ENCODE data around the gene LCN10.

Gene LCN10

DNA sequence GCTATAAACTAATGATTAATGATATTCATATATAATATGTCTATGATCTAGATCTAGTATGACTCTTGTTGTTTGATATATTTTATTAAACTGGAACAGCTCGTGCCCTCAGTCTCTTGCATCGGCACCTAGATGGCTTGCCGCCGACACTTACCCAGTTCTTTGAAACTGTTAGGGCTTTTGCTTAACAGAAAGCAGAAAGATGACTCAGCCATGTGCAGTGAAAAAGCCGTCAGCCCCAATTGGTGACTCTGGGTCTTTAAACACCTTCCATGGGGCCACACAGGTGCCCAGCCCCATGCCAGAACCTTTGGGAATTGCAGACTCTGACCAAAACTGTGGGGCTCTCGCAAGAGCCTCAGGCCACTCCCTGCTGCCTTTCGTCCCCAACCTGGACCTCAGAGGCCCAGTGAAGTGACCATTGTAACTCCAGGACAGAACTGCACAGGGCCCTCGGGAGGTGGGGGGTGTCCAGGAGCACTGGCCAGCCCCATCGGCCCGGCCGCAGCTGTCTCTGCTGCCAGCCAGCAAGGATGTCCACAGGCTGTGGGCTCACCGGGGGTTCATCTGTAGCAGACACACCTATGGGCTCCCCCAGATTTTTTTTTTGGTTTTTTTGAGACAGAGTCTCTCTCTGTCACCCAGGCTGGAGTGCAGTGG is 7.8 kb downstream of the LCN10 start:
- DNase-seq = no peak

GRCh38 chr9:136733611-136734010 is 9.1 kb downstream of the LCN10 start:
- no peak for DNase-seq

GRCh38 chr9:136732444-136733178 is 10.1 kb downstream of the LCN10 start:
- no peak for DNase-seq

- DNase-seq = no peak
Observed at GRCh38 chr9:136729926-136730325, 12.8 kb downstream of the LCN10 start.

GRCh38 chr9:136729144-136729543 is 13.6 kb downstream of the LCN10 start:
- DNase-seq = no peak

DNA sequence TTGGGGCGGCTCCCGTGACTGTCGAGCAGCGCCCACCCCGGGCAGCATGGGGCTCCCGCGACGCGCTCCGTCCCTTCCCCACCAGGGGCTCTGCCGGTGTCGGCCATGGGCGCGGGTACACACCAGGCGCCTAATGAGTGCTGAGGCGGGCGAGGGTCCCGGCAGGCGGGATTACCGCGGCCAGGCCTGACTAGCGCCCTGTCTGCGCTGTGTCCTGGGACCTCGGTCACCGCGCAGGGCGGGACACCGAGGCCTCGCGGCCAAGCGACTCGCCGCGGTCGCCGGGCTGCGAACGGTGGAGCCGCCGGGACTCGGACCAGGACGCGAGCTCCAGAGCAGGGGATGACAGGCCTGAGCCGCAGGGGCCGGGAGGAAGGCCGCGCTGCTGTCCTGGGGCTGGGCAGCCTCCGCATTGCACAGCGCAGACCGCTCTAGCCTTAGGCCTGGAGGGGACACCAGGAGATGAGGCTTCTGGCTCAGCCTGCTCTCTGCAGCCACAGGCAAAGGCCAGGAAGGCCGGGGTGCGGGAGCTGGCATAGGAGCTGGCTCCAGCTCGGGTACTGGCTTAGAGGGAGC is 14.1 kb downstream of the LCN10 start:
- no peak for DNase-seq

DNA sequence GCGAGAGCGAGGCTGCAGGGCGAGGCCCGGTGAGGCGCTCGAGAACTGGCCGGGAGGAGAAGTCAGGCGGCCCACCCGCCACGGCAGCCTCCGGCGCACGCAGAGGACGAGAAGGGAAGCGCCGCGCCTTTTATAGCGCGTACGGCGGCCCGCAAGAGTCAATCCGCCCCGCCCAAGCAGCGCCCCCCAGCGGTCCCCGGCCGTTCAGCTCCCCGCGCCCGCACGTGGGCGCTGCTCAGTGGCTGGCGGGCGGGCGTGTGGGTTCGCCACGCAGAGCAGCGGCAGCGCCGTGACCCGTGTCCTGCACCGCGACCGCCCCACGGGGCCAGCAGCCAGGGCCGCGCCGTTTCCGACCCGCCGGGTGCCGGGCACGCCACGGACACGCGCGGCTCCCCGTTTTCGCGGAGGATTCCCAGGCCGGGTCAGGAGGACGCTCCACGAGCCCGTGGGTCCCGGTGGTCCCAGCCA is 14.6 kb downstream of the LCN10 start:
- peak; percentile 48 for DNase-seq

DNA sequence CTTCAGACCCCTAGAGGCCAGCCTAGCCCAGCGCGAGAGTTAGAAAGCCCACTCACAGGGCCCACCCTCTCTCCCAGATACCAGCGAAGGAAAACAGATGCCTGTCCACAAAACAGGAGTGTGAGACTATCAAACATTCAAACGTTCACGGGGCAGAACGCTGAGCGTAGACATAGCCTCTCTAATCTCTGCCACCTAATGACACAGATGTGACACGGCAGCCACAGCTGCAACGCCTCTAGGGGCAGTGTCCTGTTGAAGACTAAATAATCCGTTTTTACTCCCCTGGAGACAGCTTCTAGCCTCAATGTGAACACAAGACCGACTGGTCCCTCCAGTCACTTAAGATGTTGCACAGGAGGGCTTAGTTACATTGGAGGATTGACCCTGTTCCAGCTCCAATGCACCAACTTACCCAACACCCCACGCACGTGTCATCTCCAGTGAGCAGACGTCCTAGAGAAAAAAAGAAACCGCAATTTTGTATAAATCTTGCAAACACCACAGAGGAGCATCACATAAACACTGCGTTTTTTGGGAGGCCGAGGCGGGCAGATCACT is 16.0 kb downstream of the LCN10 start:
- no peak for DNase-seq

- DNase-seq = no peak
Observed at GRCh38 chr9:136726118-136726517, 16.6 kb downstream of the LCN10 start.

DNA sequence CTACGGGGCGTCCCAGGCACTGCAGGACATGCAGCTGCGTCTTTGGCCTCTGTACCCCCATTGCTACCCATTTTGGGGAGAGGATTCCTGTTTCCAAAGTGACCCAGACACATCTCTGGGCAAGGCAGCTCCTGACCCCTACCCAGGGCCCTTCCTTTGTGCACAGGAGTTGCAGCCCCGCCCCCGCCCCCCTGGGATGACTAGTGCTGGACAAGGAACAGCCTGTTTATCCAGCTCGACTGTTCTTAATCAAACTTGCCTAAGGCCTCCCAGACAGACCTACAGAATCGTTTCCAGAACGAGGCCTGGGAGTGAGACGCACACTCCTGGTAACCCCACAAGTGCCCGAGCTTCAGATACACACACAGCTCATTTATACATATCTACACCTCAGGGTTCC is 17.1 kb downstream of the LCN10 start:
- DNase-seq = peak; percentile 41

- no peak for DNase-seq
Observed at GRCh38 chr9:136724772-136725171, 18.0 kb downstream of the LCN10 start.

DNA sequence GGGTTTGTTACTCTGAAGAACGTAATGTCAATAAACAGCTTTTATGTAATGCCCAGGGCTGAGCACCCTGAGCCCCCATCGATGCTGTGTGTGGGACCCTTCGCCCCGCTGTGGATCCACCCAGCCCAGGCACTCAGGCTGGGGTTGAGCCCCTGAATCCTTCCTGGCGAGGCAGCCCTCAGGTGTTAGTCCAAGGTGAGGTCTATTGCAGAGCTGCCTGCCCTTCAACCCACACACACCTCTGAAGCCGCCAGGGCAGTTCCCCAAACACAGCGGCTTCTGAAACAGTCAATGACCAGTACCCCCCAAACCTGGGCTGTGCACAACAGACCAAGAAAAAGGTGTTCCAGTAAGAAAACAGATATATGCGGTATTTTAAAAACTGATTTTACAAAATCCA is 18.8 kb downstream of the LCN10 start:
- no peak for DNase-seq

DNA sequence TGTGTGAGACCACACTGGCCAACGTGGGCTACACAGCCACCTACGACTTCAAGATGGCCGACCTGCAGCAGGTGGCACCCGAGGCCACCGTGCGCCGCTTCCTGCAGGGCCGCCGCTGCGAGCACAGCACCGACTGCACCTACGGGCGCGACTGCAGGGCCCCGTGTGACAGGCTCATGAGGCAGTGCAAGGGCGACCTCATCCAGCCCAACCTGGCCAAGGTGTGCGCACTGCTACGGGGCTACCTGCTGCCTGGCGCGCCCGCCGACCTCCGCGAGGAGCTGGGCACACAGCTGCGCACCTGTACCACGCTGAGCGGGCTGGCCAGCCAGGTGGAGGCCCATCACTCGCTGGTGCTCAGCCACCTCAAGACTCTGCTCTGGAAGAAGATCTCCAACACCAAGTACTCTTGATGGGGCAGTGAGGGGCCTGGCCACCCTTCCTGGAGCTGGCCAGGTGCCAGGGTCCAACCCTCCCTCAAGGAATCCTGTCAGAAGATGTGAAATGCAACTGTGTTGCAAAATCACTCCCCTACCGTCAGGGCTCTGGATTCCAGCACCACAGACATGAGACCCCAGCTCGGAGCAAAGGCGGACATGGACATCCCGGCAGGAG is 19.3 kb downstream of the LCN10 start:
- no peak for DNase-seq

DNA sequence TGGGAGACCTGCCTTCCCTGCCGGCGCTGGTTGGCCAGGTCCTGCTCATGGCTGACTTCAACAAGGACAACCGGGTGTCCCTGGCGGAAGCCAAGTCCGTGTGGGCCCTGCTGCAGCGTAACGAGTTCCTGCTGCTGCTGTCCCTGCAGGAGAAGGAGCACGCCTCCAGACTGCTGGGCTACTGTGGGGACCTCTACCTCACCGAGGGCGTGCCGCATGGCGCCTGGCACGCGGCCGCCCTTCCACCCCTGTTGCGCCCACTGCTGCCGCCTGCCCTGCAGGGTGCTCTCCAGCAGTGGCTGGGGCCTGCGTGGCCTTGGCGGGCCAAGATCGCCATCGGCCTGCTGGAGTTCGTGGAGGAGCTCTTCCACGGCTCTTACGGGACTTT is 19.8 kb downstream of the LCN10 start:
- DNase-seq = no peak

- DNase-seq = no peak
Observed at GRCh38 chr9:136722093-136722968, 20.4 kb downstream of the LCN10 start.

DNA sequence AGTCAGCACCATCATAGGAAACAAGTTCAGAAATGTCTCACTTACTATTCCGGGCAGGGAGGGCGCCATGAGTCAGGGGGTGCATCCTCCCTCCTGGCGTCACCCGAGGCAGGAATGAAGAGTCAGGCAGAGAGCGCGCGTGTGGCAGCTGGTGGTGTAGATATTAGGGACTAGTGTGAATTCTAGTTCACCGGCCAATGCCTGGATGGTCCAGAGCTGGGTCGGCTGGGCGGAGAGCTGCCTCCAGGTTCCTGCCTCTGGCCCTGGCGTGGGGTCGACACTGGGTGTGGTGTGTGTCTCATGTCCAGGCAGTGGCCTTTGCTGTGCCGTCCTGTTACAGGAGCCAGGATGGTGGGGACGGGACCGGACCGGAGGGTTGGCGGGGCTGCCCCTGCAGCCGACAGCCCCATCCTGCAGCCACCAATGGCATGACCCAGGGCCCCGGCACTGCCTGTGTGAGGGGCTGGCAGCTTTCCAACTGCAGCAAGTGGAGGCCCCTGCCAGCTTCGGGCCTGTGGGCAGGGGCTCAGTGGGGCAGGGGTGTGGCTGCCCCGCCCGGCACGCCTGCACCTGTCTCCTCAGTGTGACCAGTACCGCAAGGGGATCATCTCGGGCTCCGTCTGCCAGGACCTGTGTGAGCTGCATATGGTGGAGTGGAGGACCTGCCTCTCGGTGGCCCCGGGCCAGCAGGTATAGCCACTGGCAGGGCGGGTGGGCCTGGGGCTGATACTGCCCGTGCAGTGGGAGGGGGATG is 21.2 kb downstream of the LCN10 start:
- DNase-seq = no peak

DNA sequence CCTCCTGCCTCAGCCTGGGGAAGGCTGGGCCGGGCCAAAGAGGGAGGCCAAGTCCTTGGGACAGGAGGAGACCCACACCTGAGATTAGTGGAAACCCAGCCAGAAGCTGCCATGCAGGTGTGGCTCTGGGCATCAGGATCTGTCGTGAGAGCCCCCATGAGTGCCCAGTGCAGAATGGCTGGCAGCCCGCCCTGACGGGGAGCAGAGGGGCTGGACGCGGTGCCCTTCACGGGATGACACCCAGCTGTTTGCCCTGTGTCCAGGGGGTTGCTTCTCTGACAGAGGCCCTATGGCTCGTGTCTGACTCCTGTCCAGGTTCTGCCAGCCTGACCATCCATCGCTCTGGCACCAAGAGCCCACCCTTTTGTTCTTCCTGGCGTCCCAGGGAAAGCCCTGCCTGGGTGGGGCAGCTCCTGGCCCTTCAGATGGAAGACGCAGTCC is 21.8 kb downstream of the LCN10 start:
- no peak for DNase-seq

DNA sequence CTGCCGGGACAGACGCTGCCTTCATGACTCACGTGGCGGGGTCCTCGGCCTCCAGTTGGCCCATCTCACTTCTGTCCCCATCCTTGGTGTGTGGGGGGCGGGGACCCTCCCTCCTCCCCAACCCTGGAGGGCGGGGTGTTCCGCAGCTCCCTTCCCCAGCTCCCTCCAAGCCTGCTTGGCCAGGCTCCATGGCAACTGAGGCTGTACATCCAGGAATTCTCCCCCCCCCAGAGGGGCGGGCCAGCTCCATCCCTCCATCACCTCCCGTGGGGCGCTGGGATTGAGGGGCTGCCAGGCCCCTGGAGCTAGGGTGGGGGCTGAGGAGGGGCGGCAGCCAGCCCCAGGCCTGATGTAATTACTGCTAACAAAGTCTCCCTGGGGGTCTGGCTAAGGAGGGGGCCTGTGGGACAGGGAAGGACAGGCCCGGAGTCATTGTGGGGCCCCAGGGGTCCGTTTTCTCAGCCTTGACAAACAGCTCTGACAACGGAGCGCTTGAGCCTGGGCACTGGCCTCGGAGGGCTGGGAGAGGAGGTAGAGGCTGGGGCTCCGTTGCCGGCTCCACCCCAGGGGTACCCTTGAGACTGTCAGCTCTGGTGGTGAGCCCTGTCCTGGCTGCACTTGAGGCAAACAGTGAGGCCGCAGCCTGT is 22.4 kb downstream of the LCN10 start:
- DNase-seq = no peak

DNA sequence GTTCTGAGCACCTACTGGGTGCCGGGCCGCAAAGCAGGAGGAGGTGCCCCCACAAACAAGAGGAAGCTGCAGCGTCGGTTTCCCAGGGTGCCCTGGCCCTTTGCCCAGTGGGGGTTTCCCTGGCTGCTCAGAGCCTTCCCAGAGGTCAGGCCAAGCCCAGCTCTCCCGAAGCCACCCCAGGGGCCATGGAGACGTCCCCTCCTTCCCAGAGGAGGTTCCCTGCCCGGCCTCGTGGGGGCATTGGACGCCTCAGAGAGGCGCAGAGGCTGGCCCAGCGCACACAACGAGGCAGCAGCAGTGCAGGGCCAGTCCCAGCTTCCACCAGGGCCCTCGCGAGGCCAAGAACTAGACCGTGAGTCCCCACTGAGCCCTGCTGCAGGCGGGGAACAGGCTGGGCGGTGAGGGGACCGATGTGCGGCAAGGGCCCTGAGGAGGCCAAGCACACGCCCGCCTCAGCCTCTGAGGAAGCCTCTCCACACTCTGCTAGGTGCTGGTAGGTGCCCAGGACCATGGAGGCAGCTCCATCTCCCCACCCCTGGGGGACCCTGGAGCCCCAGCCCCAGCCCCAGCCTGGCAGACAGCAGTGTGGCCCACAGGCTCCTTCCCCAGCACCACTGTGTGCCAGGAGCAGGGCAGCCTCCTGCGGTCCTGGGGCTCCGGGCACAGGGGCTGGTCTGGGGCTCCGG is 23.4 kb downstream of the LCN10 start:
- DNase-seq = no peak
